Endothelial cell (in vitro differentiated cells): ENCODE data around the gene HMG20A. TPM values are rescaled to one million over a fixed set of nuclear protein-coding genes. Genes with fewer than 3 reads are reported as not detected.

ENCODE experiments used
- DNase-seq: peaks from one replicate; pipeline ENCODE4 v3.0.0; 2021; ENCODE audit warnings: low spot score
- H3K27ac Mint-ChIP-seq: one replicate; pipeline ENCODE4 v1.8.0; 2021; ENCODE audit warnings: mixed read lengths, inconsistent platforms; ENCODE audit not compliant: unreplicated experiment
- H3K27me3 Mint-ChIP-seq: one replicate; pipeline ENCODE4 v1.8.0; 2021; ENCODE audit warnings: mild to moderate bottlenecking, moderate library complexity, mixed read lengths, inconsistent platforms; ENCODE audit not compliant: unreplicated experiment
- H3K36me3 Mint-ChIP-seq: one replicate; pipeline ENCODE4 v1.8.0; 2021; ENCODE audit warnings: mild to moderate bottlenecking, low read depth, mixed read lengths, inconsistent platforms; ENCODE audit not compliant: unreplicated experiment
- H3K4me1 Mint-ChIP-seq: one replicate; pipeline ENCODE4 v1.8.0; 2021; ENCODE audit warnings: mild to moderate bottlenecking, mixed read lengths, inconsistent platforms; ENCODE audit not compliant: unreplicated experiment
- H3K4me3 Mint-ChIP-seq: one replicate; pipeline ENCODE4 v1.8.0; 2021; ENCODE audit warnings: mild to moderate bottlenecking, mixed read lengths, inconsistent platforms; ENCODE audit not compliant: unreplicated experiment
- H3K9me3 Mint-ChIP-seq: one replicate; pipeline ENCODE4 v1.8.0; 2021; ENCODE audit warnings: mixed read lengths, inconsistent platforms; ENCODE audit not compliant: unreplicated experiment
- CTCF ChIP-seq: fragments of 200-600 bp; sonication (generic); IDR thresholded peaks from one replicate; pipeline ENCODE4 v1.5.0; 2021; ENCODE audit warnings: antibody characterized with exemption; ENCODE audit not compliant: unreplicated experiment
- total RNA-seq: library from RNA; stranded (reverse); fragmentation: NEBNext Ultra II Directional; extraction: Animal tissue kit (Norgen Biotek cat#: 25700); gene quantifications from one replicate; pipeline ENCODE4 v1.2.1, GENCODE V29; 2021; ENCODE audit not compliant: unreplicated experiment

Gene HMG20A
- total RNA-seq, 1 donor from 2014 or later = 111 TPM

- no peak for DNase-seq
- peaks cover 1% of the 10 kb centered on the region for H3K36me3 Mint-ChIP-seq
- no peak for TF ChIP-seq CTCF
- H3K27me3 Mint-ChIP-seq = peaks cover under 1% of the 10 kb centered on the region
- H3K4me3 Mint-ChIP-seq = no peak overlapping the region
- H3K9me3 Mint-ChIP-seq = no peaks in the 10 kb centered on the region
- peaks cover 33% of the 10 kb centered on the region for H3K4me1 Mint-ChIP-seq
- H3K27ac Mint-ChIP-seq = no peak overlapping the region
Measured at GRCh38 chr15:77387365-77388105, 33.2 kb upstream of the HMG20A start.

- no peaks in the 10 kb centered on the region for H3K9me3 Mint-ChIP-seq
- H3K27ac Mint-ChIP-seq = no peak overlapping the region
- TF ChIP-seq CTCF = no peak
- H3K4me3 Mint-ChIP-seq = no peak overlapping the region
- DNase-seq = no peak
- H3K4me1 Mint-ChIP-seq = peaks cover 45% of the 10 kb centered on the region
- peaks cover 4% of the 10 kb centered on the region for H3K27me3 Mint-ChIP-seq
- H3K36me3 Mint-ChIP-seq = peaks cover 4% of the 10 kb centered on the region
Measured at GRCh38 chr15:77391372-77391951, 29.2 kb upstream of the HMG20A start.

GRCh38 chr15:77392762-77393470 is 27.8 kb upstream of the HMG20A start:
- H3K27me3 Mint-ChIP-seq = peaks cover 4% of the 10 kb centered on the region
- TF ChIP-seq CTCF = no peak
- H3K9me3 Mint-ChIP-seq = no peaks in the 10 kb centered on the region
- H3K4me1 Mint-ChIP-seq = peaks cover 38% of the 10 kb centered on the region
- DNase-seq = no peak
- H3K27ac Mint-ChIP-seq = no peak overlapping the region
- peaks cover 4% of the 10 kb centered on the region for H3K36me3 Mint-ChIP-seq
- no peak overlapping the region for H3K4me3 Mint-ChIP-seq

GRCh38 chr15:77393471-77393840 is 27.2 kb upstream of the HMG20A start:
- no peak overlapping the region for H3K27ac Mint-ChIP-seq
- DNase-seq = no peak
- H3K9me3 Mint-ChIP-seq = no peaks in the 10 kb centered on the region
- TF ChIP-seq CTCF = no peak
- H3K4me3 Mint-ChIP-seq = no peak overlapping the region
- H3K27me3 Mint-ChIP-seq = peaks cover 4% of the 10 kb centered on the region
- H3K4me1 Mint-ChIP-seq = peaks cover 38% of the 10 kb centered on the region
- H3K36me3 Mint-ChIP-seq = peaks cover 9% of the 10 kb centered on the region
